H1 (cell line): ENCODE data around the gene PDE4D. TPM values are rescaled to one million over a fixed set of nuclear protein-coding genes. Genes with fewer than 3 reads are reported as not detected.

Experiments
- CTCF ChIA-PET: fragments of 300-600 bp; sonication (Branson Sonifier 250); formaldehyde crosslinking; loops from one replicate; lab custom pipeline; 2021; ENCODE audit not compliant: partially characterized antibody; lab: Charles Lee
- POLR2A ChIA-PET: fragments of 300-600 bp; sonication (Branson Sonifier 250); formaldehyde crosslinking; loops from one replicate; lab custom pipeline; 2021; ENCODE audit warnings: inconsistent platforms; ENCODE audit not compliant: partially characterized antibody; lab: Charles Lee
- DNase-seq, 2 experiments: peaks; one replicate each; pipeline versions ENCODE4 v3.0.0 to v3.0.0-alpha.2; 2010 to 2022; ENCODE audit warnings: low spot score in 2 of 2, low read depth in 1 of 2, mixed read lengths in 1 of 2
- FAIRE-seq: peaks from 2 replicates; lab custom pipeline; 2011; peaks lifted over from hg19 to GRCh38; lab: Jason Lieb, UNC
- H2AFZ ChIP-seq: 2 replicates; pipeline ENCODE4 v1.8.1; 2012; ENCODE audit warnings: low read length, inconsistent platforms
- H2AK5ac ChIP-seq: 2 replicates; pipeline ENCODE4 v1.6.1; 2013; ENCODE audit warnings: low read depth, low read length
- H2BK120ac ChIP-seq: replicated peaks from 2 replicates; pipeline ENCODE3; 2013; ENCODE audit warnings: low read depth, low read length, inconsistent platforms
- H2BK12ac ChIP-seq: 2 replicates; pipeline ENCODE4 v1.6.1; 2013; ENCODE audit warnings: low read depth, low read length
- H2BK15ac ChIP-seq: 2 replicates; pipeline ENCODE4 v1.6.1; 2013; ENCODE audit warnings: low read length
- H2BK20ac ChIP-seq: 2 replicates; pipeline ENCODE4 v1.6.1; 2013; ENCODE audit warnings: low read length
- H2BK5ac ChIP-seq: 2 replicates; pipeline ENCODE4 v1.6.1; 2013; ENCODE audit warnings: low read depth, low read length
- H3K14ac ChIP-seq: 2 replicates; pipeline ENCODE4 v1.6.1; 2013; ENCODE audit warnings: inconsistent platforms; ENCODE audit not compliant: insufficient read length
- H3K18ac ChIP-seq: 2 replicates; pipeline ENCODE4 v1.6.1; 2013; ENCODE audit warnings: low read length; ENCODE audit errors: extremely low read depth
- H3K23ac ChIP-seq: 2 replicates; pipeline ENCODE4 v1.6.1; 2013; ENCODE audit warnings: inconsistent platforms; ENCODE audit not compliant: insufficient read length
- H3K23me2 ChIP-seq: 2 replicates; pipeline ENCODE4 v1.6.1; 2013; ENCODE audit warnings: low read depth, low read length
- H3K27ac ChIP-seq: 2 replicates; pipeline ENCODE4 v1.6.1; 2011; ENCODE audit warnings: low read depth, low read length, inconsistent platforms
- H3K27me3 ChIP-seq, 4 experiments: replicated peaks in 1 of 4; 1 replicate in 1 of 4; 2 replicates in 3 of 4; pipeline versions ENCODE4 v1.6.1 to v1.8.1; 2011 to 2013; ENCODE audit warnings: low read length in 3 of 4, mild to moderate bottlenecking in 3 of 4, inconsistent platforms in 2 of 4, mixed read lengths in 2 of 4, moderate library complexity in 1 of 4; ENCODE audit not compliant: control insufficient read depth in 3 of 4, insufficient read depth in 3 of 4; ENCODE audit errors: extremely low read depth in 1 of 4
- H3K36me3 ChIP-seq, 4 experiments: 2 replicates each; pipeline versions ENCODE4 v1.6.1 to v1.8.1; 2011 to 2013; ENCODE audit warnings: mild to moderate bottlenecking in 4 of 4, low read length in 3 of 4, moderate library complexity in 2 of 4, control low read depth in 1 of 4, inconsistent platforms in 1 of 4; ENCODE audit not compliant: insufficient read depth in 4 of 4, control insufficient read depth in 2 of 4
- H3K4ac ChIP-seq: replicated peaks from 2 replicates; pipeline ENCODE3; 2013; ENCODE audit warnings: low read length, low read depth, mixed read lengths, inconsistent platforms; ENCODE audit not compliant: insufficient read length
- H3K4me1 ChIP-seq, 4 experiments: replicated peaks in 1 of 4; 1 replicate in 1 of 4; 2 replicates in 3 of 4; pipeline versions ENCODE4 v1.6.1 to v1.8.1; 2011 to 2013; ENCODE audit warnings: low read length in 3 of 4, inconsistent platforms in 2 of 4, mixed read lengths in 1 of 4; ENCODE audit not compliant: insufficient read depth in 4 of 4, control insufficient read depth in 3 of 4
- H3K4me2 ChIP-seq, 2 experiments: 2 replicates each; pipeline versions ENCODE4 v1.6.1 to v1.8.1; 2011 to 2013; ENCODE audit warnings: low read depth in 2 of 2, low read length in 2 of 2, control low read depth in 1 of 2, inconsistent platforms in 1 of 2, mild to moderate bottlenecking in 1 of 2; ENCODE audit not compliant: insufficient read depth in 1 of 2
- H3K4me3 ChIP-seq, 4 experiments: fragments of 200-600, 300-600 bp in 1 of 4; sonication (generic), shearing (Covaris generic), sonication (Bioruptor Twin) in 1 of 4; 2 replicates each; pipeline versions ENCODE4 v1.5.1 to v1.8.1; 2011 to 2016; ENCODE audit warnings: low read length in 4 of 4, low read depth in 3 of 4, control low read depth in 2 of 4, inconsistent platforms in 2 of 4, mild to moderate bottlenecking in 2 of 4, mixed read lengths in 1 of 4, moderate library complexity in 1 of 4; ENCODE audit not compliant: insufficient read depth in 2 of 4; ENCODE audit errors: extremely low read depth in 1 of 4
- H3K56ac ChIP-seq: replicated peaks from 2 replicates; pipeline ENCODE3; 2013; ENCODE audit warnings: low read depth, mild to moderate bottlenecking, mixed read lengths, low read length, inconsistent platforms; ENCODE audit not compliant: insufficient read length
- H3K79me1 ChIP-seq: 2 replicates; pipeline ENCODE4 v1.6.1; 2013; ENCODE audit warnings: low read depth, low read length, control low read depth
- H3K79me2 ChIP-seq, 2 experiments: 2 replicates each; pipeline versions ENCODE4 v1.6.1 to v1.8.1; 2012 to 2013; ENCODE audit warnings: low read length in 2 of 2, mild to moderate bottlenecking in 2 of 2, inconsistent platforms in 1 of 2; ENCODE audit not compliant: insufficient read depth in 2 of 2, control insufficient read depth in 1 of 2
- H3K9ac ChIP-seq, 4 experiments: replicated peaks in 1 of 4; 1 replicate in 1 of 4; 2 replicates in 3 of 4; pipeline versions ENCODE4 v1.6.1 to v1.8.1; 2011 to 2013; ENCODE audit warnings: low read depth in 3 of 4, low read length in 3 of 4, control low read depth in 2 of 4, mild to moderate bottlenecking in 2 of 4, moderate library complexity in 2 of 4, inconsistent platforms in 1 of 4; ENCODE audit errors: extremely low read depth in 1 of 4
- H3K9me3 ChIP-seq, 2 experiments: 2 replicates each; pipeline versions ENCODE4 v1.6.1 to v1.8.1; 2012 to 2013; ENCODE audit warnings: mild to moderate bottlenecking in 2 of 2, moderate library complexity in 2 of 2, control low read depth in 1 of 2, inconsistent platforms in 1 of 2, low read depth in 1 of 2, low read length in 1 of 2, mixed read lengths in 1 of 2; ENCODE audit not compliant: insufficient read depth in 2 of 2
- H4K20me1 ChIP-seq, 2 experiments: replicated peaks in 1 of 2; 2 replicates each; pipeline versions ENCODE3 to v1.8.1; 2011 to 2013; ENCODE audit warnings: inconsistent platforms in 2 of 2, low read length in 2 of 2, mild to moderate bottlenecking in 1 of 2; ENCODE audit not compliant: insufficient read depth in 2 of 2, control insufficient read depth in 1 of 2
- H4K5ac ChIP-seq: 2 replicates; pipeline ENCODE4 v1.6.1; 2013; ENCODE audit warnings: low read length, low read depth, mixed read lengths, inconsistent platforms; ENCODE audit not compliant: insufficient read length
- H4K8ac ChIP-seq: 2 replicates; pipeline ENCODE4 v1.8.0; 2013; ENCODE audit warnings: mild to moderate bottlenecking, moderate library complexity, low read length, inconsistent platforms; ENCODE audit not compliant: insufficient read depth; ENCODE audit errors: extremely low read depth
- H4K91ac ChIP-seq: replicated peaks from 2 replicates; pipeline ENCODE3; 2013; ENCODE audit warnings: low read length, mixed read lengths, inconsistent platforms; ENCODE audit not compliant: insufficient read length
- CBX8 ChIP-seq: fragments of 300-800, 300-1000 bp; sonication (generic); IDR thresholded peaks from 2 replicates; pipeline ENCODE4 v1.7.1; 2016; ENCODE audit warnings: low read depth, low read length, borderline replicate concordance
- CTBP2 ChIP-seq: IDR thresholded peaks from 2 replicates; pipeline ENCODE4 v1.7.0; 2011; ENCODE audit warnings: borderline replicate concordance, mild to moderate bottlenecking, moderate library complexity, mixed read lengths, low read length; ENCODE audit not compliant: insufficient read depth, insufficient read length
- EZH2 ChIP-seq: fragments of 200-600 bp; sonication (generic); IDR thresholded peaks from 2 replicates; pipeline ENCODE4 v1.7.1; 2012; ENCODE audit warnings: low read depth, mild to moderate bottlenecking, moderate library complexity, low read length, inconsistent platforms; ENCODE audit not compliant: severe bottlenecking
- HDAC6 ChIP-seq: IDR thresholded peaks from one replicate; pipeline ENCODE4 v1.7.1; 2012; ENCODE audit warnings: low read depth, mild to moderate bottlenecking, inconsistent platforms, low read length, moderate library complexity
- JUND ChIP-seq: IDR thresholded peaks from 2 replicates; pipeline ENCODE4 v1.6.1; 2011; ENCODE audit warnings: mild to moderate bottlenecking, improper control_type of control experiment, low read length
- MAFK ChIP-seq: IDR thresholded peaks from 2 replicates; pipeline ENCODE4 v1.6.1; 2012; ENCODE audit warnings: low read depth, mild to moderate bottlenecking, improper control_type of control experiment, low read length
- SIX5 ChIP-seq: IDR thresholded peaks from 2 replicates; pipeline ENCODE4 v1.6.1; 2011; ENCODE audit warnings: mild to moderate bottlenecking, low read depth, low read length
- SP1 ChIP-seq: IDR thresholded peaks from 2 replicates; pipeline ENCODE4 v1.6.1; 2011; ENCODE audit warnings: low read depth, low read length
- TBP ChIP-seq: IDR thresholded peaks from 2 replicates; pipeline ENCODE4 v1.6.1; 2011; ENCODE audit warnings: low read depth, low read length, improper control_type of control experiment
- ZNF274 ChIP-seq: IDR thresholded peaks from 2 replicates; pipeline ENCODE4 v1.7.0; 2012; ENCODE audit warnings: low read length, borderline replicate concordance; ENCODE audit errors: extremely low read depth
- WGBS, 2 experiments: shearing (Covaris generic) in 1 of 2; methylation state at CpG; one replicate each; pipeline versions ENCODE4 v1.1.6 to v1.1.7; 2013 to 2015; ENCODE audit warnings: low lambda C conversion rate in 2 of 2, mixed read lengths in 2 of 2, inconsistent platforms in 1 of 2, low coverage in 1 of 2, missing lambda C conversion rate in 1 of 2; ENCODE audit not compliant: insufficient replicate concordance in 2 of 2, insufficient coverage in 1 of 2, insufficient read length in 1 of 2; ENCODE audit errors: extremely low coverage in 1 of 2, missing lambda C conversion rate in 1 of 2; 5-methylcytosine and 5-hydroxymethylcytosine counted together
- polyA plus RNA-seq, 7 experiments: library from polyadenylated mRNA; depleted of rRNA in 3 of 7; stranded (reverse) in 5 of 7; unstranded in 2 of 7; fragments of >200 nt in 5 of 7; fragments of 200-250 nt in 2 of 7; gene quantifications; 1 replicate in 5 of 7; 2 replicates in 1 of 7; 4 replicates in 1 of 7; pipeline versions ENCODE4 v1.2.1 to v1.2.3, GENCODE V29; 2011 to 2013; ENCODE audit warnings: missing spikeins in 2 of 7, mixed read lengths in 2 of 7
- total RNA-seq: library from RNA; stranded (reverse); fragmentation: NEBNext Ultra II Directional; extraction: Animal tissue kit (Norgen Biotek cat#: 25700); gene quantifications from 2 replicates; pipeline ENCODE4 v1.2.1, GENCODE V29; 2021
- TF ChIP-seq, protein P1 (sequence below): IDR thresholded peaks from 2 replicates; pipeline ENCODE4 v1.6.1; 2011; ENCODE audit warnings: low read length, improper control_type of control experiment

Gene PDE4D
- total and polyA plus RNA-seq, 2 of the 8 experiments (the other 6 are each of a cell fraction or from before 2014, with no cell fraction given), result 2.3 to 3.7 TPM

DNA sequence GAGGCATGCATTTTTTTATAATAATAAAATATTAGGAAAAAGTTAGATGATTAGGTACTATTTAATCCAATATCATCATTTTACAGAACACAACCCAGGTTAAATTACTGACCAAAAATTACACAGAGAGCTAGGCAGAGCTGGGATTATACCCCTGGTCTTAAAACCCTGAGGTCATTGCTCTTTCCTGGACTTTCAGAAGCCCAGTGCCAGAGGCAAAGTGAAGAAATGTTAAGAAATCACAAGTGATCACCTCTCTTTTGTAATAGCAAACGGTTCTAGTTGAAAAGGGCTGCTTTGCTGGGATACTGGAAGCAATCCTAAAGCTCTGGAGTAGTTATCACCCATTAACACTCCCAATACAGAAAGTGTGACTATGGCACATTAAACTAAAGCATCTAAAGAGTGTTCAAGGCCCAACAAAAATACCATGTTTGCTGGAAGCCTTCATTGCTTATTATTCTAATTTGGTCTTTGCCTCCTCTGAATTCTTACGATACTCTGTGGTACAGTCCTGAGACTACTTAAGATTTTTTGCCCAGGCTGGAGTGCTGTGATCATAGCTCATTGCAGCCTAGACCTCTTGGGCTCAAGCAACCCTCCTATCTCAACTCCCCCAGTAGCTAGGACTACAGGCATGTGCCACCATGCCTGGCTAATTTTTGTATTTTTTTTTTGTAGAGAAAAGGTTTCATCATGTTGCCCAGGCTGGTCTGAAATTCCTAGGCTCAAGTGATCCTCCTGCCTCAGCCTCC lies 734.7 kb downstream of the PDE4D start:
- no peak overlapping the region for H2BK20ac ChIP-seq
- H3K4me3 ChIP-seq, result no peak overlapping the region
- H3K4me1 ChIP-seq, result peaks cover 0 to 2% (median 1%) of the 10 kb centered on the region in 4 experiments; a peak in 1 of 7 replicates
- no peak for DNase-seq
- CTCF ChIA-PET, result interaction anchor here (0.6 to 2.3 kb wide), 4 partner anchors 15 to 681 kb away, joined by 3 to 7 read pairs (median 4); no protein-coding TSS in a partner anchor
- no peaks in the 10 kb centered on the region for H3K23me2 ChIP-seq
- H3K23ac ChIP-seq, result no peak overlapping the region
- H3K18ac ChIP-seq, result no peak overlapping the region
- H4K8ac ChIP-seq, result no peak overlapping the region
- POLR2A ChIA-PET, result no interaction called here
- H4K91ac ChIP-seq, result no peak overlapping the region
- H4K20me1 ChIP-seq, result no peaks in the 10 kb centered on the region
- TF ChIP-seq JUND (no peak), SIX5 (no peak), HDAC6 (no peak), EZH2 (no peak), CBX8 (no peak), SP1 (no peak), CTBP2 (no peak), ZNF274 (no peak), TBP (no peak), MAFK (no peak)
- TF ChIP-seq, protein P1, sequence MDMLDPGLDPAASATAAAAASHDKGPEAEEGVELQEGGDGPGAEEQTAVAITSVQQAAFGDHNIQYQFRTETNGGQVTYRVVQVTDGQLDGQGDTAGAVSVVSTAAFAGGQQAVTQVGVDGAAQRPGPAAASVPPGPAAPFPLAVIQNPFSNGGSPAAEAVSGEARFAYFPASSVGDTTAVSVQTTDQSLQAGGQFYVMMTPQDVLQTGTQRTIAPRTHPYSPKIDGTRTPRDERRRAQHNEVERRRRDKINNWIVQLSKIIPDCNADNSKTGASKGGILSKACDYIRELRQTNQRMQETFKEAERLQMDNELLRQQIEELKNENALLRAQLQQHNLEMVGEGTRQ, result no peak
- H2BK12ac ChIP-seq, result no peak overlapping the region
- no peaks in the 10 kb centered on the region for H3K9me3 ChIP-seq
- H4K5ac ChIP-seq, result no peak overlapping the region
- no peak overlapping the region for H3K9ac ChIP-seq
- H2AK5ac ChIP-seq, result no peak overlapping the region
- no peaks in the 10 kb centered on the region for H3K36me3 ChIP-seq
- H2BK5ac ChIP-seq, result no peak overlapping the region
- H2BK15ac ChIP-seq, result no peak overlapping the region
- no peaks in the 10 kb centered on the region for H3K27me3 ChIP-seq
- no peak overlapping the region for H3K4me2 ChIP-seq
- H2AFZ ChIP-seq, result no peak overlapping the region
- FAIRE-seq, result no peak
- no peak overlapping the region for H3K14ac ChIP-seq
- H3K79me2 ChIP-seq, result no peaks in the 10 kb centered on the region
- H3K4ac ChIP-seq, result no peak overlapping the region
- H3K56ac ChIP-seq, result no peak overlapping the region
- H3K27ac ChIP-seq, result no peak overlapping the region
- no peak overlapping the region for H2BK120ac ChIP-seq
- 30% methylated on average over 2 of the region's 2 CpGs; no CpG with 5 or more reads in 1 of the 2 experiments for WGBS, 2 experiments
- no peaks in the 10 kb centered on the region for H3K79me1 ChIP-seq
